ENCODE measurements around the gene AGRN. TPM values are rescaled to one million over a fixed set of nuclear protein-coding genes. Genes with fewer than 3 reads are reported as not detected.
"Not testable (repeated sequence)": the region's sequence is repeated elsewhere in the genome, so short reads cannot be mapped to it uniquely, and the experiment has no call there.

AGRN gene
- total RNA-seq, 2 donors from 2014 or later: 87.7 to 92.4 TPM

- intact Hi-C loops (cut with DNase I): no loop called here
- no peak for DNase-seq (ENCODE audit: low spot score)
- no peak for TF ChIP-seq CTCF (IDR thresholded peaks at IDR 0.05)
- no peak for TF ChIP-seq POLR2AphosphoS5 (IDR thresholded peaks at IDR 0.05)
- TF ChIP-seq POLR2A (IDR thresholded peaks at IDR 0.05): no peak
- 66% methylated on average over 21 of the region's 21 CpGs for WGBS
- Histone ChIP-seq H3K9me3 (no peaks in the 10 kb centered on the region), H3K27me3 (replicated peaks; ENCODE audit: insufficient read depth) (no peaks in the 10 kb centered on the region), H3K27ac (no peak overlapping the region), H3K4me3 (no peak overlapping the region), H3K4me1 (replicated peaks) (peaks cover 7% of the 10 kb centered on the region), H3K36me3 (no peaks in the 10 kb centered on the region)
Measured at GRCh38 chr1:1026599-1027413, 6.9 kb downstream of the AGRN start.

- TF ChIP-seq POLR2A (IDR thresholded peaks at IDR 0.05) (no peak), POLR2AphosphoS5 (IDR thresholded peaks at IDR 0.05) (no peak), CTCF (IDR thresholded peaks at IDR 0.05) (no peak)
- H3K9me3 ChIP-seq: no peaks in the 10 kb centered on the region
- H3K36me3 ChIP-seq: no peaks in the 10 kb centered on the region
- H3K4me3 ChIP-seq: no peak overlapping the region
- DNase-seq (ENCODE audit: low spot score): no peak
- H3K27me3 ChIP-seq (replicated peaks; ENCODE audit: insufficient read depth): no peaks in the 10 kb centered on the region
- WGBS: 78% methylated on average over 9 of the region's 17 CpGs
- intact Hi-C loops (cut with DNase I): no loop called here
- H3K4me1 ChIP-seq (replicated peaks): peaks cover 7% of the 10 kb centered on the region
- H3K27ac ChIP-seq: no peak overlapping the region
Measured at GRCh38 chr1:1027791-1028190, 7.9 kb downstream of the AGRN start.

- H3K4me1 ChIP-seq (replicated peaks); H3K9me3 ChIP-seq; H3K36me3 ChIP-seq; H3K27me3 ChIP-seq (replicated peaks; ENCODE audit: insufficient read depth); H3K4me3 ChIP-seq; intact Hi-C loops (cut with DNase I); H3K27ac ChIP-seq; DNase-seq (ENCODE audit: low spot score): not testable (repeated sequence)
- WGBS: 84% methylated on average over 6 of the region's 7 CpGs
Measured at GRCh38 chr1:1030867-1031658, 11.1 kb downstream of the AGRN start.

- H3K27ac ChIP-seq: no peak overlapping the region
- H3K9me3 ChIP-seq: no peaks in the 10 kb centered on the region
- TF ChIP-seq POLR2A (IDR thresholded peaks at IDR 0.05): no peak
- TF ChIP-seq CTCF (IDR thresholded peaks at IDR 0.05): no peak
- TF ChIP-seq POLR2AphosphoS5 (IDR thresholded peaks at IDR 0.05): no peak
- H3K4me3 ChIP-seq: no peak overlapping the region
- H3K36me3 ChIP-seq: no peaks in the 10 kb centered on the region
- WGBS: 89% methylated on average over 11 of the region's 11 CpGs
- peaks cover 6% of the 10 kb centered on the region for H3K4me1 ChIP-seq (replicated peaks)
- no peak for DNase-seq (ENCODE audit: low spot score)
- intact Hi-C loops (cut with DNase I): no loop called here
- no peaks in the 10 kb centered on the region for H3K27me3 ChIP-seq (replicated peaks; ENCODE audit: insufficient read depth)
Measured at GRCh38 chr1:1031659-1032235, 11.8 kb downstream of the AGRN start.

- Histone ChIP-seq H3K4me1 (replicated peaks) (peaks cover 6% of the 10 kb centered on the region), H3K36me3 (no peaks in the 10 kb centered on the region), H3K9me3 (no peaks in the 10 kb centered on the region), H3K4me3 (peak overlapping the region; percentile 27 to 46), H3K27ac (peak overlapping the region in 1 of 2 donors; percentile 26), H3K27me3 (replicated peaks; ENCODE audit: insufficient read depth) (no peaks in the 10 kb centered on the region)
- DNase-seq (ENCODE audit: low spot score): no peak
- TF ChIP-seq POLR2AphosphoS5 (IDR thresholded peaks at IDR 0.05) (no peak), POLR2A (IDR thresholded peaks at IDR 0.05) (no peak), CTCF (IDR thresholded peaks at IDR 0.05) (no peak)
- WGBS: 44% methylated on average over 13 of the region's 16 CpGs
- intact Hi-C loops (cut with DNase I): no loop called here
Measured at GRCh38 chr1:1032424-1032823, 12.5 kb downstream of the AGRN start.
